GM19463 (cell line): ENCODE data around the gene EML6.

Experiments
- ATAC-seq: cut with Tn5 transposase; IDR thresholded peaks from one replicate; pipeline ENCODE4 v1.9.1; 2021; ENCODE audit warnings: mild to moderate bottlenecking, moderate library complexity; ENCODE audit not compliant: unreplicated experiment

Gene EML6

GRCh38 chr2:54789878-54790277 lies 66.4 kb downstream of the EML6 start:
- ATAC-seq, result no peak

GRCh38 chr2:54791831-54792230 lies 68.4 kb downstream of the EML6 start:
- no peak for ATAC-seq

- ATAC-seq, result no peak
These were observed 73.8 kb downstream of the EML6 start for GRCh38 chr2:54797307-54797706.

GRCh38 chr2:54801352-54801751 lies 77.9 kb downstream of the EML6 start:
- no peak for ATAC-seq

GRCh38 chr2:54803783-54804751 lies 80.6 kb downstream of the EML6 start:
- ATAC-seq, result no peak

- no peak for ATAC-seq
These were observed 81.8 kb downstream of the EML6 start for GRCh38 chr2:54805255-54805654.

- no peak for ATAC-seq
These were observed 83.5 kb downstream of the EML6 start for GRCh38 chr2:54806975-54807374.

GRCh38 chr2:54808661-54809060 lies 85.2 kb downstream of the EML6 start:
- ATAC-seq, result no peak

- ATAC-seq, result no peak
These were observed 86.4 kb downstream of the EML6 start for GRCh38 chr2:54809819-54810218.

GRCh38 chr2:54810246-54810645 lies 86.8 kb downstream of the EML6 start:
- ATAC-seq, result no peak

- no peak for ATAC-seq
These were observed 90.1 kb downstream of the EML6 start for GRCh38 chr2:54813584-54813983.

- no peak for ATAC-seq
These were observed 91.1 kb downstream of the EML6 start for GRCh38 chr2:54814389-54815147.

GRCh38 chr2:54815148-54815539 lies 91.7 kb downstream of the EML6 start:
- ATAC-seq, result no peak

- no peak for ATAC-seq
These were observed 94.8 kb downstream of the EML6 start for GRCh38 chr2:54818226-54818625.

- ATAC-seq, result no peak
These were observed 97.1 kb downstream of the EML6 start for GRCh38 chr2:54820558-54820957.

- no peak for ATAC-seq
These were observed 101.1 kb downstream of the EML6 start for GRCh38 chr2:54824567-54824966.

- no peak for ATAC-seq
These were observed 107.1 kb downstream of the EML6 start for GRCh38 chr2:54830546-54830945.

- ATAC-seq, result no peak
These were observed 108.0 kb downstream of the EML6 start for GRCh38 chr2:54831480-54831879.

GRCh38 chr2:54834721-54835120 lies 111.3 kb downstream of the EML6 start:
- ATAC-seq, result no peak

- ATAC-seq, result no peak
These were observed 113.0 kb downstream of the EML6 start for GRCh38 chr2:54836477-54836876.

GRCh38 chr2:54838585-54839035 lies 115.1 kb downstream of the EML6 start:
- peak; percentile 83 for ATAC-seq
